Mucosa of gallbladder (tissue), 1 donor: ENCODE results near the gene FNBP1L. TPM values are rescaled to one million over a fixed set of nuclear protein-coding genes. Genes with fewer than 3 reads are reported as not detected.
"Not testable (repeated sequence)": the region's sequence is repeated elsewhere in the genome, so short reads cannot be mapped to it uniquely, and the experiment has no call there.

Experiments
- DNase-seq: peaks from one replicate; pipeline ENCODE4 v3.0.0-alpha.2; 2020; ENCODE audit warnings: low spot score
- total RNA-seq: library from RNA; stranded (reverse); gene quantifications from one replicate; pipeline ENCODE4 v1.2.1, GENCODE V29; 2021
- donor health status: DM: no; HTN: no; CAD: no.

Gene FNBP1L
- total RNA-seq, 1 donor from 2014 or later: 57.1 TPM

DNA sequence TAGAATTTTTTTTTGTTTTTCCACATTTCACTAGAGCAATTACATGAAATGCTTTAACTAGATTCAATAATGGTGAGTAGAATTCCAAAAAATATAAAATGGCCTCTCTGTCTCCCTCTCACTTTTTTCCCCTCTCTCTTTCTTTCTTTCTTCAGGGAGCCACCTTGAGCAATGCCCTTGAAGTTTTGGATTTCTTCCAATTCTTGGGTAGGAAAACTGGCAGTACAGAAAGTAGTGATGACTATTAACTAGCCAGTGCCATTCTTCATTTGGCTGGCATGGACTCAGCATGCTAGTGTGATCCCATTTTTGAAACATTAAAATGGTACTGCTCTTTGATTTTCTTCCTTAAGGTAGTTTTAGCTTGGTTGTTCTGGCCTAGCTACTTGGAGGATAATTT lies 4.5 kb upstream of the FNBP1L start:
- DNase-seq: no peak

- peak; percentile 70 for DNase-seq
Measured at GRCh38 chr1:93446837-93447451, 974 bp upstream of the FNBP1L start.

DNA sequence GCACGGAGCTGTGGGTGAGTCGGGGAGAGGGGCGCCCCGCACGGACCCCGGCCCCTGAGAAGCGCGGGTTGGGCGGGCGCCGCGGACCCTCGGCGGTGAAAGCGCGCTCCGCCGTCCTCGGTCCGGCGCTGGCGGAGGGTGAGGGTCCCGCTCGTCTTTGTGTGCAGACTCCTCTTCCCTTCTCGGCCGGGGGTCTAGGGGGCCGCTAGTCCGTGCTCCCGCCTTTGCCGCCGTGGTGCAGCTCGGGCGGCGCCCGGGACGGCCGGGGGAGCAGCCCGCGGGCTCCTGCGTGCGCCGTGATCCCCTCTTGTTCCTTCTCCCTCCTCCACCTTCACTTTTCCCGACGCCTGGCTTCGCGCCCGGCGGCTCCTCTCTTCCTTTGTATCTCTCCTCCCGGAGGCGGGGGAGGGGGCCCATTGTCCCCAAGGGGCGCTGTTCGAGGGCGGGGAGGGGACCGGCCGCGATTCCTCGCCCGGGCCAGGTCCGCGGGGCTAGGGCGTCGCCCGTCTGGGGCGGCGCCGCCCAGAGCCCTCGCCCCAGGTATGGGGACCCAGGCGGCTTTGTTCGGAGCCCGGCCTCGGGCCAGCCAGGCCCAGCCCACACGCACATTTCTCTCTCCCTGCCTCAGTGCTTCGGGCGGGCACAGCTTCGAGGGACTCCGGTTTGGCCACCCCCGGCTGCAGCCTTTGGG lies 519 bp downstream of the FNBP1L start:
- peak; percentile 41 for DNase-seq

DNA sequence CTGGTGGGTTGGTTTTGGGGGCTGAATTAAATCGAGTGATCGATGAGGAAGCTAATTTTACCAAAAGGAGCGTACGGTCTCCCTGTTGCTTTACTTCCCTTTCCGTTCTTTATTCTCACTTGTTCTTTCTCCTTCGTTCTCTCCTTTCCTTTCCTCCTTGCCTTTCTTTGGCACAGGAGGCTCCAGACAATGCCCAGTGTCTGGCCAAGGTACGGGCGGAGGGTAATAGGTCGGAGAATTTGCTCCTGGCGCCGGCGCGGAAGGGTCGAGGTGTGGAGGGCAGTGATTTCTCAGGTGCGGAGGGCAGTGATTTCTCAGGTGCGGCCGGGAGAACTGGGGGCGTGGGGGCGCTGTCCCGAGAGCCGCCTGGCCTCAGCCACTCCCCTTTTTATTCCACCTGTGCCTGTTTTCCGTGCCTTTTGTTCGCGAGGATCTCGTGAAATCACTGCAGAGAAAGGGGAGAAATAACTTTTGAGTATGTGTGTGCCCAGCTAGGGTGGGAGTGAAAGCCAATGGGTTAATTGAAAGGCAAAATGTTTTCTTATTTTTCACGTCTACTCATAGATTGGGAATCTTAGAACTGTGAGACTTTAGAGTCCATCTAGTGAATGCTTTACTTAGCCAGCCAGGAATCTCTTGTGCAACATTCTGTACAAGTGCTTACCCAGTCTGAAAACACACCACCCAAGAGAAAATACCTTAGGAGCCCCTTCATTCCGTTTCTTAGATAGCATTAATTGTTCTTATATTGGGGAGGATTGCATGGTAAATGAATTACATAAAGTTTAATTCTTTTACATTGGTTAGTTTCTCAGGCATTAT lies 1.3 kb downstream of the FNBP1L start:
- peak; percentile 24 for DNase-seq

- DNase-seq: no peak
Measured at GRCh38 chr1:93450321-93450720, 2.4 kb downstream of the FNBP1L start.

- DNase-seq: no peak
Measured at GRCh38 chr1:93453911-93454310, 6.0 kb downstream of the FNBP1L start.

GRCh38 chr1:93459126-93459525 lies 11.2 kb downstream of the FNBP1L start:
- DNase-seq: no peak

- DNase-seq: no peak
Measured at GRCh38 chr1:93461236-93461635, 13.3 kb downstream of the FNBP1L start.

GRCh38 chr1:93463960-93464359 lies 16.0 kb downstream of the FNBP1L start:
- no peak for DNase-seq

DNA sequence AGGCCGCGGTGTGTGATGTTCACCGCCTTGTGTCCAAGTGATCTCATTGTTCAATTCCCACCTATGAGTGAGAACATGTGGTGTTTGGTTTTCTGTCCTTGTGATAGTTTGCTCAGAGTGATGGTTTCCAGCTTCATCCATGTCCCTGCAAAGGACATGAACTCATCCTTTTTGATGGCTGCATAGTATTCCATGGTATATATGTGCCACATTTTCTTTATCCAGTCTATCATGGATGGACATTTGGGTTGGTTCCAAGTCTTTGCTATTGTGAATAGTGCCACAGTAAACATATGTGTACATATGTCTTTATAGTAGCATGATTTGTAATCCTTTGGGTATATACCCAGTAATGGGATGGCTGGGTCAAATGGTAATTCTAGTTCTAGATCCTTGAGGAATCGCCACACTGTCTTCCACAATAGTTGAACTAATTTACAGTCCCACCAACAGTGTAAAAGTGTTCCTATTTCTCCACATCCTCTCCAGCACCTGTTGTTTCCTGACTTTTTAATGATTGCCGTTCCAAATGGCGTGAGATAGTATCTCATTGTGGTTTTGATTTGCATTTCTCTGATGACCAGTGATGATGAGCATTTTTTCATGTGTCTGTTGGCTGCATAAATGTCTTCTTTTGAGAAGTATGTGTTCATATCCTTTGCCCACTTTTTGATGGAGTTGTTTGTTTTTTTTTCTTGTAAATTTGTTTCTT lies 17.6 kb downstream of the FNBP1L start:
- DNase-seq: not testable (repeated sequence)

- DNase-seq: no peak
Measured at GRCh38 chr1:93467606-93468005, 19.7 kb downstream of the FNBP1L start.

DNA sequence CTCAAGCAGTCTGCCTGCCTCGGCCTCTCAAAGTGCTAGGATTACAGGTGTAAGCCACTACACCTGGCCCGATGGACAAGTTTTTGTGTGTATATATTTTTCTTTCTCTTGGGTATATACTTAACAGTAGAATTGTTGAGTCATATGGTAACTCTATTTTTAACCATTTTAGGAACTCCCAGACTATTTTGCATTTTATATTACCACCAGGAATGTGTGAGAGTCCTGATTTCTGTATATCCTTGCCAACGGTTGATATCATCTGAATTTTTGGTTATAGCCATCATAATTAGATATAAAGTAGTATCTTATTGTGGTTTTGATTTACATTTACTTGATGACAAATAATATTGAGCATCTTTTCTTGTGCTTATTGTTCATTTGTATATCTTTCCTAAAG lies 20.7 kb downstream of the FNBP1L start:
- no peak for DNase-seq

GRCh38 chr1:93469223-93469622 lies 21.3 kb downstream of the FNBP1L start:
- DNase-seq: not testable (repeated sequence)

DNA sequence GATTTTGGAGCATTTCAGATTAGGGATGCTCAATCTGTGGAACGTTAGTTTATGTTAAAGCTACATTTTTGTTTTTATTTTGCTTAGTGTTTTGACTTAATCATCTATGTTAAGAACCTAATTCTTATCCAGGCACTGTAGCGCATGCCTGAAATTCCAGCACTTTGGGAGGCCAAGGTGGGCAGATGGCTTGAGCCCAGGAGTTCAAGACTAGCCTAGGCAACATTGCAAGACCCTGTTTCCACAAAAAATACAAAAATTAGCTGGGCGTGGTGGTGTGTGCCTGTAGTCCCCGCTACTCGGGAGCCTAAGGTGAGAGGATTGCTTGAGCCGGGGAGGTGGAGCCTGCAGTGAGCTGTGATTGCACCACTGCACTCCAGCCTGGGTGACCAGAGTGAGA lies 23.4 kb downstream of the FNBP1L start:
- DNase-seq: no peak

DNA sequence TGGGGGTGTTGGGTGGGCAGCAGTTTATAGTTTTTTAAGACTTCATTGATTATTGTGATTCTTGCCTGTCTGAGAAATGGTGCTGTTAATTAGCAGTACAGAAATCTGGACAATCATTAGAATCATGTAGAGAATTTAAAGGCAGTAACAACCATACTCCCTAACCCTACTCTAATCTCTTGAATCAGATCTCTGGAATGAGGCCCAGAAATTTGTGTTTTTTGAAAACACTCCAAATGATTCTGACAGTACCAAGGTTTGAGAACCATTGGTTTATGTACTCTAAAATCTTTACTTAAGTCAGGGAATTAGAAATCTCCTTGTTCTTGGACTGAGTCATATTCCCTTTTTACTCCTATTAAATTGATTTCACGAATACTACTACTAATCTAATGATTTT lies 24.0 kb downstream of the FNBP1L start:
- DNase-seq: no peak

DNA sequence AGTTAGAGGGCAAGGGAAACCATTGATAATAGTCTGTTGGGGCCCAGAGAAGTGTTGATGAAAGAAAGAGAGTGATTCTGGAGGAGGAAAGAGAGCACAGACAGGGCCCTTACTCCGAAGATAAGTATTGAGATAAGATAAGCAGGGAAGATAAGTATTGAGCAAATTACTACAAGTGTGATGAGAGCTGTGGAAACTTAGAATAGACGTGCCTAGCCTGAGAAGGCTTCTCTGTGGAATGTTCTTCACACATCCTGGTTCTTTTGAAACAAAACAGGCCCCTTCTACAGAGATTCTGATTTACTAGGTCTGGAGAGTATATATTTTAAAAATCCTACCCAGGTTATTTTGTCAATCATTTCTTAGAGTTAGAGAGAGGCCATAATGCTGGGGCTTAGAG lies 26.4 kb downstream of the FNBP1L start:
- DNase-seq: no peak

GRCh38 chr1:93475681-93476080 lies 27.8 kb downstream of the FNBP1L start:
- no peak for DNase-seq

GRCh38 chr1:93479133-93479745 lies 31.3 kb downstream of the FNBP1L start:
- DNase-seq: not testable (repeated sequence)

DNA sequence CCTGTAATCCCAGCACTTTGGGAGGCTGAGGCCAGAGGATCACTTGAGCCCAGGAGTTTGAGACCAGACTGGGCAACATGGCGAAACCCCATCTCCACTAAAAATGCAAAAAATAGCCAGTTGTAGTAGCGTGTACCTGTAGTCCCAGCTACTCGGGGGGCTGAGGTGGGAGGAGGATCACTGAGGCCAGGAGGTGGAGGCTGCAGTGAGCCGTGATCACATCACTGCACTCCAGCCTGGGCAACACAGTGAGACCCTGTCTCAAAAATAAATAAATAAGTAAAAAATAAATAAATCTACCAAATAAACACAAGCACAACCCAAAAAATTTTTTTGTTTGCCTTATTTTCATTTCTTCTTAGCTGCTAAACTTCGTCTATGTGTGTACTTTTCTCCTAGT lies 34.0 kb downstream of the FNBP1L start:
- DNase-seq: not testable (repeated sequence)

- no peak for DNase-seq
Measured at GRCh38 chr1:93483200-93483599, 35.3 kb downstream of the FNBP1L start.

- no peak for DNase-seq
Measured at GRCh38 chr1:93483606-93484005, 35.7 kb downstream of the FNBP1L start.

DNA sequence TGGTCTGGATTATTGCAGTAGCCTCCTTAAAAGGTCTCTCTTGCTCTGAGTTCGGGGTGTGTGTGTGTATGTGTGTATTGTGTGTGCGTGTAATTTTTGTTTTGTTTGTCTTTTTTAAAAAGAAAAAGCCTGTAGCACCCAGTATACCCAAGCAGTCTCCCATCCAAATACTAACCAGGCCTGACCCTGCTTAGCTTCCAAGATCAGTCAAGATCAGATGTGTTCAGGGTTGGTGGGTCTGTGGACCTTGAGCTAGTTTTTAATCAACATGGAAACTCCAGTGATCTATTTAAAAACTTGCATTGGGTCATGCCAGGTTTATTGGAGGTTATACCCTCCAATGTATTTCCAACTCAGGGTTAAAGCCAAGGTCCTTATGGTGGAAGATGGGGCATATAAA lies 40.3 kb downstream of the FNBP1L start:
- DNase-seq: no peak
